Pancreas (tissue), 10 donors: ENCODE data around the gene STOML2. TPM values are rescaled to one million over a fixed set of nuclear protein-coding genes. Genes with fewer than 3 reads are reported as not detected.

Experiments
- ATAC-seq, 4 donors: fragments of 200-7000 bp; cut with Tn5 transposase; one replicate each; pipeline versions ENCODE4 v1.8.0 to v1.9.1; 2020; ENCODE audit warnings: mild to moderate bottlenecking in 4 of 4, moderate library complexity in 4 of 4
- DNase-seq, 6 donors: peaks; one replicate each; pipeline ENCODE4 v3.0.0-alpha.2; 2020
- FAIRE-seq: peaks from 2 replicates; lab custom pipeline; 2012; peaks lifted over from hg19 to GRCh38; lab: Jason Lieb, UNC
- H3K27ac ChIP-seq, 4 donors: fragments of 200-600 bp; sonication (generic); 1 replicate in 3 of 4; 2 replicates in 1 of 4; pipeline versions ENCODE4 v1.5.0 to v1.8.0; 2020
- H3K27me3 ChIP-seq, 4 donors: fragments of 200-600 bp; one replicate each; pipeline ENCODE4 v1.8.0; 2021
- H3K36me3 ChIP-seq, 3 donors: fragments of 200-600 bp; sonication (generic) in 1 of 3; one replicate each; pipeline versions ENCODE4 v1.5.0 to v1.8.0; 2020 to 2021
- H3K4me1 ChIP-seq, 3 donors: fragments of 200-600 bp; one replicate each; pipeline ENCODE4 v1.8.0; 2021
- H3K4me3 ChIP-seq, 4 donors: fragments of 200-600 bp; sonication (generic) in 2 of 4; one replicate each; pipeline versions ENCODE4 v1.5.0 to v1.8.0; 2020 to 2021
- H3K9me3 ChIP-seq, 4 donors: fragments of 200-600 bp; one replicate each; pipeline ENCODE4 v1.8.0; 2021
- CTCF ChIP-seq, 4 donors: fragments of 200-600 bp; sonication (generic) in 3 of 4; IDR thresholded peaks; one replicate each; pipeline versions ENCODE4 v1.5.0 to v1.8.0; 2021; ENCODE audit warnings: antibody characterized with exemption in 4 of 4
- WGBS, 2 donors: extraction: QIAGEN DNeasy Blood & Tissue Kit; methylation state at CpG; one replicate each; pipeline ENCODE4 v1.1.7; 2013; 5-methylcytosine and 5-hydroxymethylcytosine counted together
- intact Hi-C, 3 donors: fragments of 100-400 bp; cut with DNase I; formaldehyde crosslinking; loops; one replicate each; pipeline versions ENCODE4 v1.11.1 to v1.14.2; 2022
- polyA plus RNA-seq, 2 donors: library from polyadenylated mRNA; stranded (reverse); fragments of 200-250 nt; gene quantifications; one replicate each; pipeline ENCODE4 v1.2.3, GENCODE V29; 2013
- total RNA-seq, 6 donors: library from RNA; stranded (reverse); fragmentation: NEBNext Ultra II Directional in 4 of 6; extraction: Animal tissue kit (Norgen Biotek cat#: 25700) in 4 of 6; gene quantifications; one replicate each; pipeline versions ENCODE4 v1.2.1 to v1.2.4, GENCODE V29; 2021 to 2023
- donor health status: healthy with polysubstance abuse.
- donor health status: DM: no; HTN: no; CAD: no; lungs with moderate emphysema.
- donor health status: DM: no; HTN: no; CAD: no.
- donor health status: control.
- donor health status: control.
- donor health status: Bipolar disorder and iron deficiency.
- donor health status: DM: yes; HTN: yes; CAD: no.
- donor health status: DM: no; HTN: no; CAD: no.
- donor health status: DM: no; HTN: no; CAD: no.
- donor health status: DM: yes; HTN: yes; CAD: no.

The STOML2 gene
- total and polyA plus RNA-seq, 8 donors, result 31.2 to 57.6 (median 45.1) TPM

- FAIRE-seq (no peak), ATAC-seq (no peak), DNase-seq (no peak)
- TF ChIP-seq CTCF (IDR thresholded peaks at IDR 0.05), result no peak
- H3K4me3 ChIP-seq, result no peak overlapping the region
- intact Hi-C loops, result no loop called here
- H3K9me3 ChIP-seq, result no peaks in the 10 kb centered on the region
- no peaks in the 10 kb centered on the region for H3K27me3 ChIP-seq
- WGBS, 2 donors, result 90 to 94% methylated on average over 11 of the region's 11 CpGs
- no peak overlapping the region for H3K27ac ChIP-seq
- peaks cover 27 to 100% (median 94%) of the 10 kb centered on the region in 3 donors for H3K36me3 ChIP-seq
- no peaks in the 10 kb centered on the region for H3K4me1 ChIP-seq
These were observed 42.3 kb downstream of the STOML2 start for GRCh38 chr9:35060548-35061207.

DNA sequence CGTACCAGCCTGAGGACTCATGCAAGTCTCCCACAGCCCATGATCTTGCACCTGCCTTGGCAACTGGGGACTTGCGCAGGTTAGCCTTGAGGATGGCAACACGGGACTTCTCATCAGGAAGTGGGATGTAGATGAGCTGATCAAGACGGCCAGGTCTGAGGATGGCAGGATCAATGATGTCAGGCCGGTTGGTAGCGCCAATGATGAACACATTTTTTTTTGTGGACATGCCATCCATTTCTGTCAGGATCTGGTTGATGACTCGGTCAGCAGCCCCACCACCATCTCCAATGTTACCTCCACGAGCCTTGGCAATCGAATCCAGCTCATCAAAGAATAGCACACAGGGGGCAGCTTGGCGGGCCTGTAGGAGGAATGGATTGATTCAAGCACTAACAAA is 43.5 kb downstream of the STOML2 start:
- no peaks in the 10 kb centered on the region for H3K27me3 ChIP-seq
- TF ChIP-seq CTCF (IDR thresholded peaks at IDR 0.05), result no peak
- H3K27ac ChIP-seq, result no peak overlapping the region
- FAIRE-seq (no peak), DNase-seq (no peak), ATAC-seq (no peak)
- no peak overlapping the region for H3K4me3 ChIP-seq
- intact Hi-C loops, result no loop called here
- H3K36me3 ChIP-seq, result peaks cover 27 to 100% (median 81%) of the 10 kb centered on the region in 3 donors
- WGBS, 2 donors, result 91 to 94% methylated on average over 10 of the region's 10 CpGs
- no peaks in the 10 kb centered on the region for H3K4me1 ChIP-seq
- no peaks in the 10 kb centered on the region for H3K9me3 ChIP-seq

GRCh38 chr9:35057271-35057620 is 45.7 kb downstream of the STOML2 start:
- no peak overlapping the region for H3K27ac ChIP-seq
- H3K27me3 ChIP-seq, result no peaks in the 10 kb centered on the region
- no peak overlapping the region for H3K4me3 ChIP-seq
- DNase-seq, result no peak
- no peak for FAIRE-seq
- no peaks in the 10 kb centered on the region for H3K4me1 ChIP-seq
- peaks cover 18 to 80% (median 59%) of the 10 kb centered on the region in 3 donors for H3K36me3 ChIP-seq
- TF ChIP-seq CTCF (IDR thresholded peaks at IDR 0.05), result no peak
- WGBS, 2 donors, result 95 to 98% methylated on average over 8 of the region's 8 CpGs
- no peak for ATAC-seq
- intact Hi-C loops, result no loop called here
- no peaks in the 10 kb centered on the region for H3K9me3 ChIP-seq

GRCh38 chr9:35056571-35057270 is 46.2 kb downstream of the STOML2 start:
- peaks cover 12 to 75% (median 54%) of the 10 kb centered on the region in 3 donors for H3K36me3 ChIP-seq
- no peaks in the 10 kb centered on the region for H3K27me3 ChIP-seq
- FAIRE-seq (no peak), DNase-seq (no peak), ATAC-seq (peak in 1 of 4 donors; percentile 13)
- intact Hi-C loops, result no loop called here
- H3K9me3 ChIP-seq, result no peaks in the 10 kb centered on the region
- H3K4me1 ChIP-seq, result no peaks in the 10 kb centered on the region
- no peak for TF ChIP-seq CTCF (IDR thresholded peaks at IDR 0.05)
- 89 to 91% methylated on average over 9 of the region's 9 CpGs for WGBS, 2 donors
- no peak overlapping the region for H3K4me3 ChIP-seq
- H3K27ac ChIP-seq, result no peak overlapping the region
